ENCODE measurements around the gene NMNAT1.

DNA sequence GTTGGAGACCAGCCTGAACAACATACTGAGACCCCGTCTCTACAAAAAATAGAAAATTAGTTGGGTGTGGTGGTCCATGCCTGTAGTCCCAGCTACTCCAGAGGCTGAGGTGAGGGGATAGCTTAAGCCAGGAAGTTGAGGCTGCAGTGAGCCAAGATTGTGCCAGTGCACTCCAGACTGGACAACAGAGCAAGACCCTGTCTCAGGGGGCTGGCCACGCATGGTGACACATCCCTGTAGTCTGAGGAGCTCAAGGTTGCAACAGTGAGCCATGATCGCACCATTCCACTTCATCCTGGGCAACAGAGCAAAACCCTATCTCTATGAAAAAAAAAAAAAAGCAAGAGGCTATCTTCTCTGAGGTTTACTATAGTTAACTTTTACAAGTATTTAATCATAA lies 76.8 kb downstream of the NMNAT1 start:
- TF ChIP-seq, protein P1, sequence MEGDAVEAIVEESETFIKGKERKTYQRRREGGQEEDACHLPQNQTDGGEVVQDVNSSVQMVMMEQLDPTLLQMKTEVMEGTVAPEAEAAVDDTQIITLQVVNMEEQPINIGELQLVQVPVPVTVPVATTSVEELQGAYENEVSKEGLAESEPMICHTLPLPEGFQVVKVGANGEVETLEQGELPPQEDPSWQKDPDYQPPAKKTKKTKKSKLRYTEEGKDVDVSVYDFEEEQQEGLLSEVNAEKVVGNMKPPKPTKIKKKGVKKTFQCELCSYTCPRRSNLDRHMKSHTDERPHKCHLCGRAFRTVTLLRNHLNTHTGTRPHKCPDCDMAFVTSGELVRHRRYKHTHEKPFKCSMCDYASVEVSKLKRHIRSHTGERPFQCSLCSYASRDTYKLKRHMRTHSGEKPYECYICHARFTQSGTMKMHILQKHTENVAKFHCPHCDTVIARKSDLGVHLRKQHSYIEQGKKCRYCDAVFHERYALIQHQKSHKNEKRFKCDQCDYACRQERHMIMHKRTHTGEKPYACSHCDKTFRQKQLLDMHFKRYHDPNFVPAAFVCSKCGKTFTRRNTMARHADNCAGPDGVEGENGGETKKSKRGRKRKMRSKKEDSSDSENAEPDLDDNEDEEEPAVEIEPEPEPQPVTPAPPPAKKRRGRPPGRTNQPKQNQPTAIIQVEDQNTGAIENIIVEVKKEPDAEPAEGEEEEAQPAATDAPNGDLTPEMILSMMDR (IDR thresholded peaks at IDR 0.05; ENCODE audit: control extremely low read depth in 1 of 3, insufficient read depth in 1 of 3, low read depth in 1 of 3, low read length in 3 of 3), result no peak
- TF ChIP-seq GTF2F1 (IDR thresholded peaks at IDR 0.05; ENCODE audit: borderline replicate concordance, low read depth, low read length), result no peak
- TF ChIP-seq, protein P2, sequence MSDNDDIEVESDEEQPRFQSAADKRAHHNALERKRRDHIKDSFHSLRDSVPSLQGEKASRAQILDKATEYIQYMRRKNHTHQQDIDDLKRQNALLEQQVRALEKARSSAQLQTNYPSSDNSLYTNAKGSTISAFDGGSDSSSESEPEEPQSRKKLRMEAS (IDR thresholded peaks at IDR 0.05), result no peak
- no peak for TF ChIP-seq MAFK (IDR thresholded peaks at IDR 0.05; ENCODE audit: low read depth, low read length)
- TF ChIP-seq, protein P3, sequence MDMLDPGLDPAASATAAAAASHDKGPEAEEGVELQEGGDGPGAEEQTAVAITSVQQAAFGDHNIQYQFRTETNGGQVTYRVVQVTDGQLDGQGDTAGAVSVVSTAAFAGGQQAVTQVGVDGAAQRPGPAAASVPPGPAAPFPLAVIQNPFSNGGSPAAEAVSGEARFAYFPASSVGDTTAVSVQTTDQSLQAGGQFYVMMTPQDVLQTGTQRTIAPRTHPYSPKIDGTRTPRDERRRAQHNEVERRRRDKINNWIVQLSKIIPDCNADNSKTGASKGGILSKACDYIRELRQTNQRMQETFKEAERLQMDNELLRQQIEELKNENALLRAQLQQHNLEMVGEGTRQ (IDR thresholded peaks at IDR 0.05; ENCODE audit: low read length), result no peak
- TF ChIP-seq CBX5 (IDR thresholded peaks at IDR 0.05; ENCODE audit: low read depth, low read length), result no peak
- TF ChIP-seq TCF12 (IDR thresholded peaks at IDR 0.05; ENCODE audit: low read depth, low read length), result no peak

Data from H1 (cell line).